ENCODE data around the gene SAMD14.
A peak's percentile ranks its signal among the peaks of the same experiment; 100 is the strongest.
"Not testable (repeated sequence)": the region's sequence is repeated elsewhere in the genome, so short reads cannot be mapped to it uniquely, and the experiment has no call there.

The SAMD14 gene

DNA sequence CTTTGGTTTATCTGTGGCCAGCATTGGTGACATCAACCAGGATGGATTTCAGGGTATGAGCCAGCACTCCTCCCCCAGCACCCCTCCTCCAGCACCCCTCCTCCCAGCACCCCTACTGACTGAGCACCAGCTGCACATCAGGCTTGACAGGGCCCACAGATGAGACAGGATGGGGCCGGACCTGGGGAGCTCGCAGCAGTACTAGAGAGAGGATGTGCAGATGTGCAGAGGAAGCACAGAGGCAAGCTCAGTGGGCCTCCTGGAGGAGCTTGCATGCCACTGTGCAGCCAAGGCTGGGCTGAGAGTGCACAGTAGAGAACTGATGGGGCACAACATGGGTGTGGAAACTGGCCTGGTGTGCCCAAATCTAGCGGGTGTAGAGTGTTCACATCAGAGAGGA, 57.8 kb downstream of the SAMD14 start:
- peak in 1 of 5 donors; percentile 36 for DNase-seq

DNA sequence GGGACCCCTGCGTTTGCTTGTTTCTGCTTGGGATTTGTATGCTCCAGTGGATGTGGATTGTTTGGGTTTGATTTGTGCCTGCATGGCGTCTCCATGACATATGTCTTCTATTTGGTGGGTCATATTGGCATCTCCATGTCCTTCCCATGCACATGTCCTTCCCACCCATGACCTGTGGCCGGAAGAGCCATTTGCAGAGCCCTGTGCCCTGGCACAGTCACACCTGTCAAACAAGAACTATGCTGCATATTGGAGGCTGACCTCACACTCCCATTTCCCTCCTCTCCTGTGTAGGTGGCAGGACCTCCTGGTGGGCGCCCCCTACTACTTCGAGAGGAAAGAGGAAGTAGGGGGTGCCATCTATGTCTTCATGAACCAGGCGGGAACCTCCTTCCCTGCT, 58.3 kb downstream of the SAMD14 start:
- DNase-seq = no peak

DNA sequence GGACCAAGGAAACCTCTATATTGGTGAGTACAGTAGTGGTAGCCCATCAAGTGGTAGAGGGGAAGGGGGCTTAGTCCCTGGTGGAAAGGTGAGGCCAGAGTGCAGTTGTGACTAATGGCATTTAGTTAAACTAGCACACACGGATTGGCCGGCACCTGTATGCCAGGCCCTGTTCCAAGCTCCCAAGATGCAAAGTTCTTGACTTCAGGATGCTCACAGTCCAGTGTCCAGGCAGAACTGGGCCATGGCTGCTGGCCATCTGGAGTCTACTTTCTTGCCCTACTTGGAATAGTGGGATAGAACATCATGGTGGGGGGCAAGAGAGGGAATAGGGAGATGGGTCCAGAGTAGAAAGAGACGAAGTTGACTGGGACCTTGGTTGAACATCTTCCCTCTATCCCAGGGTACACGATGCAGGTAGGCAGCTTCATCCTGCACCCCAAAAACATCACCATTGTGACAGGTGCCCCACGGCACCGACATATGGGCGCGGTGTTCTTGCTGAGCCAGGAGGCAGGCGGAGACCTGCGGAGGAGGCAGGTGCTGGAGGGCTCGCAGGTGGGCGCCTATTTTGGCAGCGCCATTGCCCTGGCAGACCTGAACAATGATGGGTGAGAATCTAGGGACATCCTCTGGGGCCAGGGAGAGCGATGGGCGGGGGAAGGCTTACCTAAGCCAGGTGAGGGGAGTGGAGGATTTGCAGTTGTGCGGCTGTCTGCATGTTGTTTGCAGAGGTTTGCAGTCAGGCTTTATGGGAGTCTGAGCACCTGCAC, 58.9 kb downstream of the SAMD14 start:
- DNase-seq = no peak

DNA sequence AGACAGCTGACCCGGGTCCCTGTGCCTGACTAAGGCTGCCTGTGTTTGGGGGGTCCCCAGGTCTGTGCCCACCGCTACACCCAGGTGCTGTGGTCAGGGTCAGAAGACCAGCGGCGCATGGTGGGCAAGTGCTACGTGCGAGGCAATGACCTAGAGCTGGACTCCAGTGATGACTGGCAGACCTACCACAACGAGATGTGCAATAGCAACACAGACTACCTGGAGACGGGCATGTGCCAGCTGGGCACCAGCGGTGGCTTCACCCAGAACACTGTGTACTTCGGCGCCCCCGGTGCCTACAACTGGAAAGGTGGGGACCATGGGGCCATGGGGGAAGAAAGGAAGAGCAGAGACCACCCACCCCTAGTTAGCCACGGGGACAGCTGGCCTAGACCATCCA, 62.0 kb downstream of the SAMD14 start:
- DNase-seq = no peak

DNA sequence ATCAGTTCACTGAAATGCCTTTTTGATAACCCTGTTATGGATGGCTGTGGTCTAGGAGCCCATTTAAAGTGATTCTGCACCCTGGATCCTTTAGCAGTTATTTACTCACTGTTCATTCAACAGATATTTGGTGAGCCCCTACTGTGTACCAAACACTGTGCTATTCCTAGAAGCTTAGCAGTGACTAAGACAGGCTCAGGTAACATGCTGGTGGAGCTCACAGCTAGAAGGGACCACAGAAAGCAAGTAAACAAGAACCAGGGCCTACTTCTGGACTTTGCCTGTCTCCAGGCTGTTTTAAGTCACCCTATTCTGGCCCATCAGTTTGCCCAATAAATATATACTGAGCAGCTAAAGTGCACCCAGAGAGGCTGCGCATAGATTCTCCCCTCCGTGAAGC, 63.0 kb downstream of the SAMD14 start:
- DNase-seq = no peak

DNA sequence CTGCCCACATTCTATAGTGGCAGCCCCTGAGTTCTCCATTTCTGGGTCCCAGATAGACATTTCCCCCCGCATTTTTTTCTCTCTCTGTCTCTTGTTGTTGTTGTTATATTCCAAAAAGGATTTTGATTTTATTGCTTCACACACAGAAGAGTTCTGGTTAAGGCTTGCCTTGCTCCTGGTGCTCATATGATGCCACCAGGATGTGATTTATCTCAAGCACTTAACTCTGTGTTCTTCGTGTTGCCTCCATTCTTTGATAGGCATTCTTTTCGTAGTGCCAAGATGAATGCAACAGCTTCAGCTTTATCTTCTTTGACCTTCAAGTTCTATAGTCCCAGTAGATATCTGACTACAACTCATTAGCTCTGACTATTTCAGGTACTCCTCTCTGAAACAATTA, 64.9 kb downstream of the SAMD14 start:
- no peak for DNase-seq

DNA sequence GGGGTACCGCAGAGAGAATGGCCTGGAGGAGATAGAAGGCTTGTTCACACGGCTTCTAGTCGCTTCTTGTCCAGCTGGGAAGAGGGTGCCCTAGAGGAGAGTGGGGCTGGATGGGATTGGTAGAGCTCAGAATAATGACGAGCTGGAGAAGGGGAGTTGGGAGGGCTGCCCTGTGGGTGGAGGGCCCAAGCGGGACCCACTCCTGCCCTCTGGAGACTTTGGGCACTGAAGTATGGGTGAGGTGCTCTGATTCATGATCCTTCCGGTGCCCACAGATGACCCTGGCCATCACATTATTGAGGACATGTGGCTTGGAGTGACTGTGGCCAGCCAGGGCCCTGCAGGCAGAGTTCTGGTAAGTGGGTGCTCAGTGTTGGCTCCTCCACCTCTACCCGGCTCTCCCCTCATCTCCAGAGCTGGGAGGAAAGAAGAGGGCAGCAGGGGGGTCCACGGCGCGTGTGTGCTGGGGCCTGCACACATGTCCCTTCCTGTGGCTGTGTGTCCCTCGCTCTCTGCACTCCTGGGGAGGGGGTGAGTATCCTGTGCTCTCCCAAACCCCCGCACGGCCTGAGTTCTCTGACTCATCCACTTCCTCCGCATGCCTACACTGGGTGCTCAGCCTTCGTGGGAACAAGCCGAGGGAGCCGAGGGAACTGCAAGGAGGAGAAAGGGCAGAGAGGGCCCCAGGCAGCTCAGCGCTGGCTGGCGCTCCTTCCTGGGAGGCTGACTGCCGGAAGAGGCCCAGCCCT, 65.5 kb downstream of the SAMD14 start:
- DNase-seq = no peak

DNA sequence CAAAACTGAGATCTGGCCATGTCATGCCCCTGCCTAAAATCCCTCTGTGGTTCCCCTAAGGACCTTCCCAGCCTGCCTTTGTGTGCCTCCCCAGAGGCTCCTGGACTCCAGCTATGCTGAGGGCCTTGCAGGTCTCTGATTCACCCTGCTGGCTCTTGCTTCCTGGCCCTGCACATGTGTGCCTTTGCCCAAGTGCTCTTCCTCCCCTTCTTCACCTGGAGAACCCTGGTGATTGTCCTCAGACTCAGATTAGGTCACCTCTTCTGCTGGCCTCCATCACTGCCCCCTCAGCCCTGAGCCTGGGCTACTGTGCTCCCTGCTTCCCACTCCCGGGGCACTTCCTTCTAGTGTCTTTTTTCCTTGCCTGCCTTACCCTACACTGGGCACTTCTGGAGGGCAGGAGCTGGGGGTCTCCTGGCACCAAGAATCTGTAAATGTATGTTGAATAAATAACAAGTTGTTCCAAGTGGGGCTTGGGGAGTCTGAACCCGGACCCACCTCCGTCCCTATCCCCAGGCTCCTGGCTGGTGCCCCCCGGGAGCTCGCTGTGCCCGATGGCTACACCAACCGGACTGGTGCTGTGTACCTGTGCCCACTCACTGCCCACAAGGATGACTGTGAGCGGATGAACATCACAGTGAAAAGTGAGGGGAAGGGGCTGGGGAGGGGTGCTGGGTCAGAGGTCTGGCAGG, 66.3 kb downstream of the SAMD14 start:
- DNase-seq = no peak

DNA sequence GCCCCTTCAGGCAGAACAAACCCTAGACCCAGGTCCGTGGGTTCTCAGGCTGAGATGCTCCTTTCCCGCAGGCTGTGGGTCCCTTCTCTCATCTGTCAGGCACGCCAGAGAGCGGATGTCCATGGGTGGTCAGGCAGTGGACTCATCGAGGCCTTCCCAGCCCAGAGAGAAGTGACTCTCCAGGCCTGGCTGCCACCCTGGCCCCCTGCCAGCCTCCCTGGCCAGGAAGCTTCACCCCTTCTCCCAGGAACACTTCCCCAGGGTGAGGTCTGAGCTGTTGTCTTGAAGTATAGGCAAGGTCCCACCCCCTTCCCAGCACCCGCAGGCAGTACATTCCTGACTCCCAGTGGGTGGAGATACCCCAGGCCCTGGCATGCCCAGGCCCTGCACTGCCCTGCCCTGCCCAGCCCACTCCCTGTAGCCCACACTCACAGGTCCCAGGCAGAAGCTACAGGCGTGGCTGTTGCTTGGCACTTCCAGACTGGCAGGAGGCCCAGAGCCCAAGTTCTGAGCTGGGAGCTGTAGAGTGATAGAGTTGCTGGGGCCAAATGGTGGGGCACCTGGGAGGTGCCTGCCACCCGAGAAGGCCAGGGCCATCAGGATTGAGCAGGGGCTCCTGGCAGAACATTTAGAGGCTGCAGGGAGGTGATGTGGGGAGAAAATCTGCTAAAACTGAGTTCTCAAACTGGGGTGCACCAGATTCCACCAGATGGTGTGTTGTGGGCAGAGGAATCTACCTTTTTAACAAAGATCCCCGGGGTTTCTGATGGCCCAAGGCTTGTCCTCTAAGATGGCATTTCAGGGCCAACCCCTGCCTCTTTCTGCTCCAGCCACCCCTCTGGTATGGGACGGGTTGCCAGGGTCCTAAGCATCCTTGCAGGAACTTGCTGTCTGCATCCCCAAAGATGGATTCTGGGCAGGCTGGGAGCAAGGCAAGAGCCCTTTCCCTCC, 67.4 kb downstream of the SAMD14 start:
- DNase-seq = no peak

DNA sequence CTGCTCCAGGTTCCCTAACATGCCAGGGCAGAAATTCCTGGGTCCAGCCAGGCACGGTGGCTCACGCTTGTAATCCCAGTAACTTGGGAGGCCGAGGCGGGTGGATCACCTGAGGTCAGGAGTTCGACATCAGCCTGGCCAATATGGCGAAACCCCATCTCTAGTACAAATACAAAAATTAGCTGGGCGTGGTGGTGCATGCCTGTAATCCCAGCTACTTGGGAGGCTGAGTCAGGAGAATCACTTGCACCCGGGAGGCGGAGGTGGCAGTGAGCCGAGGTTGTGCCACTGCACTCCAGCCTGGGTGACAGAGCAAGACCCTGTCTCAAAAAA, 68.3 kb downstream of the SAMD14 start:
- not testable (repeated sequence) for DNase-seq

DNA sequence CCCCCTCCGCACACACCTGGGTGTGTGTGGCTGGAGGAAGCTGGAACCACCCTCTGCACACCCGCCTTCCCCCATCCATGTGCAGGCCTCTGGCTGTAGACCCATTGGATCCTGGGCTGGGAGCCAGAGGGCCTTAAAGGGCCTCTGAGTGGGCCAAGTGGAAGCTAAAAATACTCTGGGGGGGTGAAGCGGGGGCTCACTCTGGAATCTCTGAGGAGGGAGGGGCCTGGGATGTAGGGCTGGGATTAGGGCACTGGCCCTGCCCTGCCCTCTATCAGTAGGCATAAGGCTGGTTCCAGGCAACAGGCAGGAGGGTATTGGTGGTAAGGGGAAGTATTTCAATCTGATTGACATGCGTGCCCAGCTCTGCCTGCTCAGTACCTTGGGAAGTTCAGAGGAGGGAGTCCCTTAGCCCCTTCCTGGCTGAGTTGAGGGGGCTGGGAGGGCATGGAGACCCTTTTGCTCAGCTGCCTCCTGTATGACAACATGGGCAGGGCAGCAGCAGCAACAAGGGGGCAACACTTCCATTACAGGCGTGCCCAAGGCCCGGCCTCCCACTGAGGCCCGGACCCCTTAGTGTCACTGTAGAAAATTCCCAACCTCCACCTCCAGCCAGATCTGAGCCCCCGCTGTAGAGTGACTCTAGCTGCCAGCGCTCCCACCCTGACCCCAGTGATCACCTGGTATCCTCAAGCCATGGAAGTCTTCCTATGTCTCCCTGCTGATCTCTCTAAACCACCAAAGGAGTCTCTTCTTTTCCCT, 68.8 kb downstream of the SAMD14 start:
- DNase-seq = no peak

Data from T-helper 1 cell (primary cell).